Keratinocyte (primary cell): ENCODE results near the gene DPY19L3. TPM values are rescaled to one million over a fixed set of nuclear protein-coding genes. Genes with fewer than 3 reads are reported as not detected.

Experiments used
- DNase-seq: peaks from one replicate; pipeline ENCODE4 v3.0.0-alpha.2; 2011; ENCODE audit warnings: low read depth, missing footprints, low spot score
- FAIRE-seq: peaks from 2 replicates; lab custom pipeline; 2011; peaks lifted over from hg19 to GRCh38; lab: Jason Lieb, UNC
- H2AFZ ChIP-seq: 2 replicates; pipeline ENCODE4 v1.6.0; 2012; ENCODE audit warnings: low read length, control low read depth, inconsistent platforms; ENCODE audit not compliant: control insufficient read depth
- H3K27ac ChIP-seq: 2 replicates; pipeline ENCODE4 v1.5.1; 2011; ENCODE audit warnings: low read length; ENCODE audit not compliant: control insufficient read depth, insufficient read depth
- H3K27me3 ChIP-seq: 3 replicates; pipeline ENCODE4 v1.6.0; 2011; ENCODE audit warnings: low read length; ENCODE audit not compliant: control insufficient read depth, insufficient read depth; ENCODE audit errors: extremely low read depth
- H3K36me3 ChIP-seq, 2 experiments: 2 replicates in 1 of 2; 3 replicates in 1 of 2; pipeline ENCODE4 v1.5.1; 2011; ENCODE audit warnings: low read length in 2 of 2, mild to moderate bottlenecking in 1 of 2; ENCODE audit not compliant: control insufficient read depth in 2 of 2, insufficient read depth in 2 of 2; ENCODE audit errors: extremely low read depth in 1 of 2
- H3K4me1 ChIP-seq: 3 replicates; pipeline ENCODE4 v1.5.1; 2011; ENCODE audit warnings: low read length; ENCODE audit not compliant: control insufficient read depth, insufficient read depth; ENCODE audit errors: extremely low read depth
- H3K4me2 ChIP-seq: 3 replicates; pipeline ENCODE4 v1.6.0; 2011; ENCODE audit warnings: low read depth, low read length; ENCODE audit not compliant: control insufficient read depth, insufficient read depth; ENCODE audit errors: extremely low read depth
- H3K4me3 ChIP-seq, 3 experiments: fragments of 200-600 bp in 1 of 3; sonication (generic) in 1 of 3; 2 replicates in 2 of 3; 3 replicates in 1 of 3; pipeline ENCODE4 v1.5.1; 2011 to 2016; ENCODE audit warnings: low read length in 3 of 3, mild to moderate bottlenecking in 3 of 3, control low read depth in 2 of 3, inconsistent platforms in 1 of 3, low read depth in 1 of 3, mixed read lengths in 1 of 3, mixed run types in 1 of 3, moderate library complexity in 1 of 3; ENCODE audit not compliant: control insufficient read depth in 2 of 3, insufficient read depth in 2 of 3; ENCODE audit errors: extremely low read depth in 1 of 3
- H3K79me2 ChIP-seq: 2 replicates; pipeline ENCODE4 v1.6.0; 2012; ENCODE audit warnings: low read length; ENCODE audit not compliant: control insufficient read depth, insufficient read depth
- H3K9ac ChIP-seq: 3 replicates; pipeline ENCODE4 v1.6.0; 2011; ENCODE audit warnings: low read length; ENCODE audit not compliant: control insufficient read depth, insufficient read depth; ENCODE audit errors: extremely low read depth
- H3K9me1 ChIP-seq: 3 replicates; pipeline ENCODE4 v1.6.0; 2011; ENCODE audit warnings: low read length; ENCODE audit not compliant: control insufficient read depth, insufficient read depth; ENCODE audit errors: extremely low read depth
- H3K9me3 ChIP-seq: 2 replicates; pipeline ENCODE4 v1.5.1; 2012; ENCODE audit warnings: low read depth, low read length; ENCODE audit not compliant: control insufficient read depth
- H4K20me1 ChIP-seq: 3 replicates; pipeline ENCODE4 v1.6.0; 2011; ENCODE audit warnings: low read length; ENCODE audit not compliant: control insufficient read depth, insufficient read depth; ENCODE audit errors: extremely low read depth
- EZH2 ChIP-seq: IDR thresholded peaks from one replicate; pipeline ENCODE4 v1.6.1; 2012; ENCODE audit warnings: inconsistent platforms, mild to moderate bottlenecking, low read length, moderate library complexity
- dilution Hi-C: fragments of 300-500 bp; cut with MboI; formaldehyde crosslinking; loops from one replicate; pipeline ENCODE4 v1.7.0; 2020; ENCODE audit warnings: low sequenced_read_pairs; ENCODE audit not compliant: extremely low pct_ligation_motif_present
- polyA plus RNA-seq, 5 experiments: library from polyadenylated mRNA; depleted of rRNA in 3 of 5; stranded (reverse) in 3 of 5; stranded (forward) in 1 of 5; unstranded in 1 of 5; fragments of >200 nt; gene quantifications; 1 replicate in 1 of 5; 2 replicates in 3 of 5; 3 replicates in 1 of 5; pipeline versions ENCODE4 v1.2.1 to v1.2.3, GENCODE V29; 2011 to 2012; ENCODE audit warnings: missing spikeins in 2 of 5, low read depth in 1 of 5, low replicate concordance in 1 of 5
- TF ChIP-seq, protein P1 (sequence below), 3 experiments: IDR thresholded peaks in 1 of 3; conservative IDR thresholded peaks in 1 of 3; optimal IDR thresholded peaks in 1 of 3; 2 replicates in 2 of 3; 3 replicates in 1 of 3; pipeline versions ENCODE3 to v1.5.1; 2011; ENCODE audit warnings: low read length in 3 of 3, mild to moderate bottlenecking in 3 of 3, moderate library complexity in 2 of 3, control low read depth in 1 of 3, inconsistent platforms in 1 of 3; ENCODE audit not compliant: insufficient read depth in 2 of 3; ENCODE audit errors: extremely low read depth in 1 of 3

Gene DPY19L3
- polyA plus RNA-seq, 1 donor (not counting 4 experiments of a cell fraction or from before 2014, with no cell fraction given): 10.0 TPM

DNA sequence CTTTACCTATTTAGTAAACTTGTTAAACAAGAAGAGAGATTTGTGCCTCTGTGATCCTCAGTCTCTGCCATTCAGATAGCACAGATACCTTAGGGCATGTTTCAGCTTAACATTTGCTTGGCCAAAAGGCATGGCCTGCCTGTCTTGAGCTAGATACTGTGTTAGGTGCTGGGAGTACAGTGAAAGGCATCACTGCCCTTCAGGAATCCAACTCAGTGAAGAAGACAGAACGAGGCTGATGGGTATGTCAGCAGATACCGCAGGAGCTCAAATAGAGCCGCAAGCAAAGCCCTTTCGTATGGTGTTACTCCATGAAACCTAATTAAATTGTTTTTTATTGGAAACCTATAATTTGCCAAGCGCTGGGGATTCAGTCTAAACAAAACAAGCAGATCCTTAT is 47.2 kb upstream of the DPY19L3 start:
- no peaks in the 10 kb centered on the region for H3K79me2 ChIP-seq
- no peak for DNase-seq
- no peak for FAIRE-seq
- TF ChIP-seq, protein P1, sequence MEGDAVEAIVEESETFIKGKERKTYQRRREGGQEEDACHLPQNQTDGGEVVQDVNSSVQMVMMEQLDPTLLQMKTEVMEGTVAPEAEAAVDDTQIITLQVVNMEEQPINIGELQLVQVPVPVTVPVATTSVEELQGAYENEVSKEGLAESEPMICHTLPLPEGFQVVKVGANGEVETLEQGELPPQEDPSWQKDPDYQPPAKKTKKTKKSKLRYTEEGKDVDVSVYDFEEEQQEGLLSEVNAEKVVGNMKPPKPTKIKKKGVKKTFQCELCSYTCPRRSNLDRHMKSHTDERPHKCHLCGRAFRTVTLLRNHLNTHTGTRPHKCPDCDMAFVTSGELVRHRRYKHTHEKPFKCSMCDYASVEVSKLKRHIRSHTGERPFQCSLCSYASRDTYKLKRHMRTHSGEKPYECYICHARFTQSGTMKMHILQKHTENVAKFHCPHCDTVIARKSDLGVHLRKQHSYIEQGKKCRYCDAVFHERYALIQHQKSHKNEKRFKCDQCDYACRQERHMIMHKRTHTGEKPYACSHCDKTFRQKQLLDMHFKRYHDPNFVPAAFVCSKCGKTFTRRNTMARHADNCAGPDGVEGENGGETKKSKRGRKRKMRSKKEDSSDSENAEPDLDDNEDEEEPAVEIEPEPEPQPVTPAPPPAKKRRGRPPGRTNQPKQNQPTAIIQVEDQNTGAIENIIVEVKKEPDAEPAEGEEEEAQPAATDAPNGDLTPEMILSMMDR (optimal IDR thresholded peaks at IDR 0.05 in 1 of 3, IDR thresholded peaks at IDR 0.05 in 1 of 3, conservative IDR thresholded peaks at IDR 0.05 in 1 of 3; ENCODE audit: extremely low read depth in 1 of 3, insufficient read depth in 2 of 3, low read length in 3 of 3): no peak
- no peak for TF ChIP-seq EZH2
- no peak overlapping the region for H2AFZ ChIP-seq
- peaks cover 2% of the 10 kb centered on the region for H4K20me1 ChIP-seq
- no peaks in the 10 kb centered on the region for H3K27me3 ChIP-seq
- H3K27ac ChIP-seq: no peak overlapping the region
- no peak overlapping the region for H3K4me2 ChIP-seq
- no peaks in the 10 kb centered on the region for H3K9me3 ChIP-seq
- H3K9me1 ChIP-seq: no peaks in the 10 kb centered on the region
- dilution Hi-C loops: no loop called here
- H3K4me3 ChIP-seq: no peak overlapping the region
- no peaks in the 10 kb centered on the region for H3K4me1 ChIP-seq
- no peak overlapping the region for H3K9ac ChIP-seq
- H3K36me3 ChIP-seq: peaks cover 6 to 20% of the 10 kb centered on the region in 2 experiments

DNA sequence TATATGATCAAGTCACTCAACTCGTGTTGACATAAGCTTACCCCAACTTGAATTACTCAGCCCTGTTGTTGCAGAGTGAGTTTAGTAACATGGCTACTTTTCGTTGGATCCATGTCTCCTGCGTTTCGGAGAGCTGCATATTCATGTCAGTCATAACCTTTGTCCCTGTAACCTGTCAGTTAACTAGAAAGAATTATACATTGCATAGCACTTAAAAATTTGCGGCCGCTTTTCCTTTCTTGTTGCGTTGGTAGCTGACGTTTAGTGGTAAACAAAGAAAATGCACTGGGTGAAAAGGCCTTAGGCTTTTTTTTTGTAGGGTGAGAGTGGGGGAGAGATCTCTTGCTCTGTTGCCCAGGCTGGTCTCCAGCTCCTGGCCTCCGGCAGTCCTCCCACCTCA is 46.0 kb upstream of the DPY19L3 start:
- Histone ChIP-seq H3K9me1 (no peaks in the 10 kb centered on the region), H3K27ac (no peak overlapping the region), H2AFZ (no peak overlapping the region), H3K79me2 (no peaks in the 10 kb centered on the region), H3K9me3 (no peaks in the 10 kb centered on the region), H3K9ac (no peak overlapping the region), H3K4me3 (no peak overlapping the region), H3K4me2 (no peak overlapping the region), H4K20me1 (peaks cover 2% of the 10 kb centered on the region), H3K4me1 (no peaks in the 10 kb centered on the region), H3K27me3 (no peaks in the 10 kb centered on the region), H3K36me3 (peaks cover 1 to 13% of the 10 kb centered on the region in 2 experiments)
- TF ChIP-seq, protein P1 (optimal IDR thresholded peaks at IDR 0.05 in 1 of 3, IDR thresholded peaks at IDR 0.05 in 1 of 3, conservative IDR thresholded peaks at IDR 0.05 in 1 of 3; ENCODE audit: extremely low read depth in 1 of 3, insufficient read depth in 2 of 3, low read length in 3 of 3): no peak
- TF ChIP-seq EZH2: no peak
- DNase-seq (no peak), FAIRE-seq (no peak)
- dilution Hi-C loops: no loop called here
